Measurements from ENCODE around the gene ENPP6.

ENPP6 gene

DNA sequence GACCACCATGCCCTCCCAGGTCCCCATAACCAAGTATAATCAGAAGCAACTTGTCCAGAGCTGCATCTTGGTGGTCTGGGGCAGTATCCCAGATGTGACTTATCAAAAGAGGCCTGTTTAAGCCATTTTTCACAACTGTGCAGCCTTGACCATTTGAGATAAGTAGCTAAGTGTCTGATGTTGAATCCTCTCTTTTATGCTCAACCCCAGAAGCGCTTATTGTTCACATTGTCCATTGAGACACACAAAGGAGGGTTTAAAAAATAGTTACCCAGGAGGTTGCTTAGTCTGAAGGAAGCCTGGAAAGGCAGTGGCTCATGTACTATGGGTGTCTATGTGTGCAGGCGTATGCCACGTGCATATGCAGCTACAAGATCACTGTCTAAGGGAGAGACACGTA lies 27.0 kb downstream of the ENPP6 start:
- no peak for DNase-seq (ENCODE audit: low read depth)

DNA sequence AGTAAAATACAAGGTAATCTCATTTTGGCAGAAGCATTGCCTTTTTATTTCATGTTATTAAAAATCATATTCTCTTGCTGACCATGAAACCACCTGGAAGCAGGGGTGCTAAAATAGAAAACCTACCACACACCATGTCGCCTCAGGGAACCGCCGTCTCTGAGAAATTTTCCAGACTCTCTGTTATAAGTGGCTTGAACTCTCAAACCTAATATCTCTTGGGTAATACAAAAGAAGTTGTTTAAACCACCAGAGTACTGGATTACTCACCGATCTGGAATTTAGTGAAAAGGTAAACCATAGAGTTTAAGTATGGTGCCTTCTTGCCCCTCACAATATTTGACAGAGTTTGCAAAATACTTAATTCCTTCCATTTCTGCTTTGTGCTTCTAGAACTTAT lies 27.7 kb downstream of the ENPP6 start:
- no peak for DNase-seq (ENCODE audit: low read depth)

DNA sequence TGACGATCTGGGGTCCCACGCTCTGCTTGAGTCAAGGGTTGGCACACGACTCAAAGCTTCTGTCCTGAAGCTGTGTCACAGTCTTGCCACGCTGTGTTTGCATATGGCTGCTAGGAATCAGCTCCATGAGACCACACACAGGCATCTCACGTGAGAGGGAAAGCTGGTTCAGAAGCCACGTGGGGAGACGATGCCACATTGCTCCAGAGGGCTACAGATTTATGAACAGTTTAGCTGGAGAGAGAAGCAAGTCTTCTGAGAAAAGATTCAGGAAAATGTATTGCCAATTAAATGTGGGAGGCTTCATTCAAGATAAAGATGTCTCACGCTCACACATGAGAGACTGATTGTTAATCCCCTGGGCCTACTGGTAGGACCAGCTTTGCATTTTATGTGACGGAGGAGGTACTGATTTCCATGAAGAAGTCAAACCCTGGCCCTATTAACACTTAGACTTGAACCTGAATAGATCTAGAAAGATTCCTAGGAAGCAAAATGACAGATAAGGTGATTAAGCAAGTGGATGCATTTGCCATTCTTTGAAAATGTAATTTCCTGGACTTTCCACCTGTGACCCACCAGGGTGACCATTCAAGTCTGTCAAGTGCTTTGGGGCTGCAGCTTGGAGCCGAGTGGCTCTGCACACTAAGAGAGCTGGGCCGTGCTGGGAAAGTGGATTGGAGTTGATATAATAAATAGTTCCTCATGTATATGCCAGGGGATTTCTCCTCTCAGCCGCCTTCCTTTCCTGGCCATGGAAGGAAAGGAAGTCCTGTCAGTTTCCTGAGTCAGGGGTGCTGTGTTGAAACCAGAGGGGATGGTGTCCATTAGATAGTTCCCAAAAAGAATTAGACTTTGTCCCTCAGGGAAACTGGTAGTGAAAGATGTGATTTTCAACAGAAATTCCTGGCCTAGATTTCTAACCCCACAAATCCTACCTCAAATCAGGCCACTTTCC lies 29.0 kb downstream of the ENPP6 start:
- no peak for DNase-seq (ENCODE audit: low read depth)

DNA sequence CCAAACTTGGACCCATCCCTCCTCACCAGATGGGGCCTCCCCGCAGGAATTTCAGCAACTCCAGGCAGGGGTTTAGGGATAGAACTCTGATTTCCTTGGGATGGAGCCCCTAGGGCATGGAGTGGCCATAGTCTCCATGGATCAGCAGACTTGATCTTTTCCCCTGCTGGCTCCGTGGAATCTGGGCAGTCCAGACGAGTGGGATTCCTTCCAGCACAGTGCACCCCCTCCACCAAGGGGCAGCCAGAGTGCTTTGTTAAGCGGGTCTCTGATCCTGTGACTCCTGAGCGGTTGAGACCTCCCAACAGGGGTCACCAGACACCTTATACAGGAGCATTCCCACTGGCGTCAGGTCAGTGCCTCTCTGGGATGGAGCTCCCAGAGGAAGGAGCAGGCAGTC lies 40.4 kb downstream of the ENPP6 start:
- no peak for DNase-seq (ENCODE audit: low read depth)

DNA sequence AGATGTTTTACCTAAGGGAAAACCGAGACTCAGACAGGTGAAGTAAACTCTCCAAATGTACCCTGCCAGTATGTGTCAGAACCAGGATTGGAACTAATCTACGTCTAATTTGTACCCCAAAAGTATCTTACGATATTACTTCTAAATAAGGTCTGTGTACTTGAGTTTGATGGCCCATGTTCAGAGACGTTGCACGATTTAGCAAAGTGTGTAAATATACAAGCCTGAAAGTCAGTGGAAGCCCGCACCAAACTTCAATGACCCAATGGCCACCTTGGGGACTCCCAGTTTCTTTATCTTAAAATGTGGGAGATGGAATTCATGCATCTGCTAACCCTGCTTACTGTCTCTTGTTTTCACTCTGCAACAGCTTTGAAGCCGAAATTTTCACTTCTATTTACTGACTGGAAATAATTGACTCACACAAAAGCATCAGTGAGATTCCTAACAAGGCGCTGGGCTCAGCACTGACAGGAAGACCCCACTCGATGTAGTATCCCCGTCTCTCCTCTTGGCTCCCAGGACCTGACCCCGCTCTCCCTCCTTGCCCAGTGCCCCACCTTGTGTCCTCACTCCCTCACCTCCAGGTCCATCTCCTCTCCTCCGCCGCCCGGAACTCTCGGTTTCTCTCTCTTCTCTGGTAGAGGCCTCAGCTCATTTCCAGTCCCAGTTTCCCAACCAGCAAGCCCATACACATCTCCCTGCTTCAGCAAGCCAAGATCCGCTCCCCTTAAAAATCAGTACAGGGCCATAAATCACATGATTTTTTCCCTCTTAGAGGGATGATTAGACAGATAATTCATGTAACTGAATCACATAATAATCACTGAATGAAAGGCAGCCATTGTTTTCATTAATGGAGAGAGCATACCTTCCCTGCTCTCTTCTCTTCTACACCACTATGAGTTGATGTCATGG lies 42.8 kb downstream of the ENPP6 start:
- no peak for DNase-seq (ENCODE audit: low read depth)

DNA sequence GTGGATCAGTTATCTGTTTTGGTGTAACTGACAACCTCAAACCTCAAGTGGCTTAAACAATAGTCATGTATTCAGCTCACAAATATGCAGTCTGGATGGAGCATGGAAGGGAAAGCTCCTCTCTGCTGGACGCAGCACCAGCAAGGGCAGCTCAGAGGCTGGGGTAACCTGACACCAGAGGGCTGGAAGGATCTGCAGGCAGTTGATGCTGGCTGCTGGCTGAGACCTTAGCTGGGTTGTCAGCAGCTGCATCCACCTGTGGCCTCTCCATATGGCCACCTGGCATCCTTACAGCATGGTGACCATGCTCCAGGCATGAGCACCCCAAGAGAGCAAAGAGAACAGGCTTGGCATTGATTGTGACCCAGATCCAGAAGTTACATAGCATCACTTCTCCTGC lies 46.7 kb downstream of the ENPP6 start:
- peak; percentile 80 for DNase-seq (ENCODE audit: low read depth)

DNA sequence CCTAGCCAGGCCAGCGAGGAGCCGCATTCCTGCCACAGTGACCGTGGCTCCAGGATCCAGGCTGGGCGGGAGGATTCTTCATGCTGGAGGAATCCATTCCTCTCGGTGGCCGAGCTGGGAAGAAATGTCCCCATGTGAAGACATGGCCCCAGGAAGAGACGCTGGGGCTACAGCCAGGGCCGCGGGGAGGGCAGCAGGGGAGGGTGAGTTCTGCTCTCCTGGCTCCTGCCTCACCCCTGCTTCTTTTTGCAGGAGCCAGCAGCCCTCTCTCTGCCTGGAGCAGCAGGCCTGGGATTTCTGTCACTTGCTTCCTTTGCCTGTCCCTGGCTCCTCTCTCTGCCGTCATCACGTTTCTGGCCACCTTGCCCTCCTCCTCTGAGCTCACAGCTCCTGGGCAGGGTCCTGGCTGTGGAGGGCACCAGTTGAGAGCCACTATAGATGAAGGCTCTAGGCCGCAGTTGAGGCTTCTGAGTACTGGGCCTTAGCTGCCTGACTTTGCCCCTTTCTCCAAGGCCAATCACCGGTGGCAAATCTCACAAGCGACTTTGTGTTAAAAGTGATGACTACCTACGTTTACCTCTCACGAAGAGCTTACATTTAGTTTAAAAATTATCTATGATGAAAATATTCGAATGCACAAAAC lies 48.3 kb downstream of the ENPP6 start:
- no peak for DNase-seq (ENCODE audit: low read depth)

DNA sequence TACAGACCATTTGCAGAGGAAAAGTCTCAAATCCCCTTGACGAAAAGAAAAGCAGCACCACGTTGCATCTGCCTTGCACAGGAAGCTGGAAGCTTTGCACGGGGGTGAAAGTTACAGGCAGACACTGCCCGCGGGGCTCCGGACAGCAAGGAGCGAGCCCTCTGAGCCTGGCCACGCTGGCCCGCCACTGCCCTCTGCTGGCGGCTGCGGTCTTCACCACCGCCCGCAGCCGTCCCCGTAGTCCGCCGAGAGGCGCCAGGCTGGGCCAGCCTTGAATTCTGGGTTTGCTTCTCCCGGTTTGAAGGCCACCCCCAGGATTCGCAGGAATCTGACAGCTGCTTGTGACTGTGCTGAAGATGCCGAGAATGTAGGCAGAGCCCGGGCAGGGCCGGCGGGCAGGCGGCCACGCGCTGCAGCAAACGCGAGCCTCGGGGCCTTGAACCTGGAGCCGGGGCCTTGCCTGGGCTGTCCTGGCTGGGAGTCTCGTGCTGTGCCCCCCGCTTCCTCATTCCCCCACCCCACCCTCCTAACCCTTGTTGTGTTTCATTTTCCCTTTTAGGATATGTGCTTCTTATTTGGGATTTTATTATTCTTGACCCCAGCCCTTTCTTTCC lies 49.2 kb downstream of the ENPP6 start:
- peak; percentile 48 for DNase-seq (ENCODE audit: low read depth)

DNA sequence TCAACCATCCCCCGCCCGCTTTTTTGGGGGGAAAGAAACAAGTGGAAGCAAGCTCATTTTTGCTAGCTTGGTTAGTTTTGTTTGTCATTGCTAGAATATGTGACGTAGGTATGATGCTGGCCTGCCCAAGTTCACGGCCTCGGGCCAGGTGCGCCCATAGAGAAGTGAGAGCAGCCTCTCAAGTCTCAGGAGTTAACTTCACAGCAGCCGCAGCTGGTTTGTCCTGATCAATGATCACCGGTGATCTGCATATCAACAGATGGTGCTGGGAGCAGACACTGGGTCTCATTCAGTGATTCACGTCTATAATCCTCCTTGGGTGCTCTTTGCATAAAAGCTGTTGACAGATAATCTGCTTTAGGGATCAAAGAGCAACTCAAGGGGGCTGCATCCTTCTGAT lies 50.1 kb downstream of the ENPP6 start:
- no peak for DNase-seq (ENCODE audit: low read depth)

DNA sequence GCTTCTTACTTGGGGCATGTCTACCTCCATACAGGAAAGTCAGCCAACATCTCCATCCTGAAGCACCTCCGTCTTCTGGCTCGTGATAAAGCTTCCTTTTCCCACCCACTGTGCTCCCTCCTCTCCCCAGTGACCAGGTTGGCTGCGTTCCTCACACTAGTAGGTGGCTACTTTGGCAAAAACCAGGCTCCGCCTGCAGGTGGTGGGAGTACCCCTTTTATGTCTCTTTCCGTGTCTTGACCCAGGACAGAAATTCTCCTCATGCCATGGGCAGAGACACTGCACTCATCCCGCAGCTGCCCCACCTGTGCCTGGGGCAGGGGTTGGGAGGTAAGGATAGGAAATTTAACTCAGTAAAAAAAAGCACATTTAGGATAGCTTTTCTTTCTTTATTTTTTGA lies 50.9 kb downstream of the ENPP6 start:
- no peak for DNase-seq (ENCODE audit: low read depth)

DNA sequence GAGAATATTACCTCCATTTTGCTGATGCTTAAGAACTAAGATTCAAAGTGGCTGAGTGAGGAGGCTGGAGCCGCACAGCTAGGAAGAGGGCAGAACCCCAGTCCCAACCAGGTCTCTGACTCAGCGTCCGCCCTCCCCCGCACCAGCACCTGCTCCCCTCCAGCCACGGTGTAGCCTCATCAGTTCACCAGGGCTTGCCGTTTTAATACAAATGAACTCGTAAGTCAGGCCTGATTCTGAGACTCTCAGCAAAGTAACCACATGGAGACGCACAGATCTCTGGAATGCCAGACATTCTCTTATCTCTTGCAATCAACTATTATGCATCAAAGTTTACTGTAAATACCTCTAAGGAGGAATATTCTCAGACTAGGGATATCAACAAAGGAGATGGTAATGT lies 52.4 kb downstream of the ENPP6 start:
- peak; percentile 61 for DNase-seq (ENCODE audit: low read depth)

DNA sequence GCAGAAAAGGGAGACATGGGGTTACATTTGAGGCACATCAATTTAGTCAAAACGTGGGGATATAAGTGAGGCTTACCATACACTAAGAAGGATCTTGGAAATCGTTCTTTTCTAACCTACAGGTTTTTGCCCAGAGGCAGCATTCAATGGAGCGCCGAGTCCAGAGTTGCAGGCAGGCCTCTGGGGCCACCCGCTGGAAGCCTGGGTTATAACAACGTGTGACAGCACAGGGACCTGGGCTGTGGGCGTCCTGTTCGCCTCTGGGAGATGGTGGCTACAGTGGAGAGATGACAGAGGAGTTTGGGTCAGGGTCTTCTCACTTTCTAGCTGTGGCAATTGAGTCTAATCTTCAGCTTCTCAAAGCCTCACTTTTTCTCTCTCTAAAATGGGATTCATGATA lies 53.9 kb downstream of the ENPP6 start:
- peak; percentile 21 for DNase-seq (ENCODE audit: low read depth)

DNA sequence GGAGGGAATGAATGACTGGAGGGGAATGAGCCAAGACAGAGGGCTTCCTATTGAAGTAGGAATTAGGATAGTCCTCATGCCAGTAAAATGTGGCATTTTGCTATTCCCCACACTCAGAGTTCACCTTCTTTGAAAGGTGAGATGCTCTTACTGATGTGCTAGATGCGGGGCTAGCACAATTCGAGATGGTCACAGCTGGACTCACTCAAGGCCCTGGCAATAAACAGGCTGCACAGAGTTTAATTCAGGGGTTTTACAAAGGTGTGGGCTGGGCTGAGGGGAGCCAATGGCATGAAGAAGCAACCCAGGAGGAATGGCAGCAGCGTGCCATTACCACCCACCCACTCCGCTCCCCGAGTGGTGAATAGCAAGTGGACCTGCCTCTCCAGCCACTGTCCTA lies 55.1 kb downstream of the ENPP6 start:
- no peak for DNase-seq (ENCODE audit: low read depth)

DNA sequence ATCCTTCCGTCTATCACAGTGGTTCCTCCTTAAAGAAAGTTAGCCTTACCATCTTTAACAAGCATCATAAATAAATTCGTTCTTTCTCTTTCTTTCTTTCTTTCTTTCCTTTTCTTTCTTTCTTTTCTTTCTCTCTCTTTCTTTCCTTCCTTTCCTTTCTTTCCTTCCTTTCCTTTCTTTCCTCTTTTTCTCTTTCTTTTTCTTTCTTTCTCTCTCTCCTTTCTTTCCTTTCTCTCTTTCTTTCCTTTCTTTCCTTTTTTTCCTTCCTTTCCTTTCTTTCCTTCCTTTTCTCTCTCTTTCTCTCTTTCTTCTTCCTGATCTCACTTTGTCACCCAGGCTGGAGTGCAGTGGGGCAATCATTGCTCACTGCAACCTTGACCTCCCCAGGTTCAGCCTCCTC lies 60.4 kb downstream of the ENPP6 start:
- no peak for DNase-seq (ENCODE audit: low read depth)

DNA sequence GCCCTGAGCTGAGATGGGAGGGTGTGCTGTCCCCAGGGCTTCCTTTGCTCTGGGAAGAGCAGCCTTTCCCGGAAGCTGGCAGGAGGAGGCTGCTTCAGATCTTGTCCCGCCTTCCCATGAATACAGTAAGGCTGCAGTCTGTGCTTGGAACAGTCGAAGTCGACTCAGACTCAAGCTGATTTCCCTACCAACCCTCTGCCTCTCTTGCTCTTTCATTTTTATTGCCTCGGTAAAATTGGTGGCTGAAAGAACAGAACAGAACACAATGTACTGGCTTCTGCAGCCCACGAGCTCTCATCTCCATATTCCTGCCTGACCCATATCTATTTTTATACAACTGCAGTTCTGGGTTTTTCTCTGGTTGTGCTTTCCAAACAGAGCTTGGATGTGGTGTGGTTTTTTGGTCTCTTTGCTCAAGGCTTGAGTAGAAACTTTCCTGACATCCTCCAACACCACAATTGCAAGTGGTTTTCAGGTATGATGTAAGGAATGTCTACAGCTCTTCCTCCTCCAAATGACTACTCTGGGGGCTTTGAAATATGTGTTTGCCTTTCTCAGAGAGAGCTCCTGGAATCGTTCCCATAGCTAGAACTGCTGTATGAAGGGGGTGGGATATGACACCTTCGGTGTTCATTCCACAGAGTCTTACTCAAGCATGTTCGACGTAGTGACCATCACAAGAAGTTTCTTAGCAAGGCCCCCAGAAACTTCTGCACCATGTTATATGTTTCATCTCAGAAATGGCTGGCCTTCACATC lies 61.3 kb downstream of the ENPP6 start:
- no peak for DNase-seq (ENCODE audit: low read depth)

DNA sequence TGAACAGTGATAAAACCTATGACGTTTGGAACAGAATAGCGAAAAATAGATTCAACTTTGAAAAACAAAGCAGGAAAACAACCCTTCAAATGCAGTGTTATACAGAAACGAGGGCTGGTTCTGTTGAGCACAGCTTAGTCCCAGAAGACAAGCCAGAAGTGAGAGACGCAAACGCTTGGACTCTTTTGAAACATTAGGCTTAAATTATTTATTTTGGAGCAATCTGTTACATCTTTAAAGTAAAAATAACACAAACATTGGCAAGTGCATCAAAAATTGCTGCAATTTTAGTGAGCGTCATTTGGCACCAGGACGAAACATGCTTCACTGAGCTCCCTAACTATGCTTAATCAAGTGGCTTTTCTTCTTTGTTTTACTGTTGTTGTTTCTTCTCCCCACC lies 63.5 kb downstream of the ENPP6 start:
- no peak for DNase-seq (ENCODE audit: low read depth)

DNA sequence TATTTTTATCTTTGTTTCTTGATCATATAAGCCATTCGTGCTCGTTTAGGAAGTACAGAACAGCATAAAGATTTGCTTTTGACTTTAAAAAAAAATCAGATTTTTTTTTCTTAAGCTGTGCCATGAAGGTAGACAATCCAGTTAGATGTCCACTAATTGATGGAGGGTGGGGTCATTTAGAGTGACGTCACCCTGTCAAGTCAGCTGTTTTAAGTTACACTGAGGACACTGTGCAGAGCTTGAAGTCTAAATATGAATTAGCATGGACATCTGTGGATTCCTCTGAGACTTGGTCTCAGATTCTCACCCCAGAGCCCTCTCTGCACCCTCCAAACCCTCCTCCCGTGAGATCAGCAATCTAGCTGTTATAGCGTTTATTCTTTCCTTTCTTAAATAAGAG lies 63.9 kb downstream of the ENPP6 start:
- DNase-seq (ENCODE audit: low read depth) = no peak

DNA sequence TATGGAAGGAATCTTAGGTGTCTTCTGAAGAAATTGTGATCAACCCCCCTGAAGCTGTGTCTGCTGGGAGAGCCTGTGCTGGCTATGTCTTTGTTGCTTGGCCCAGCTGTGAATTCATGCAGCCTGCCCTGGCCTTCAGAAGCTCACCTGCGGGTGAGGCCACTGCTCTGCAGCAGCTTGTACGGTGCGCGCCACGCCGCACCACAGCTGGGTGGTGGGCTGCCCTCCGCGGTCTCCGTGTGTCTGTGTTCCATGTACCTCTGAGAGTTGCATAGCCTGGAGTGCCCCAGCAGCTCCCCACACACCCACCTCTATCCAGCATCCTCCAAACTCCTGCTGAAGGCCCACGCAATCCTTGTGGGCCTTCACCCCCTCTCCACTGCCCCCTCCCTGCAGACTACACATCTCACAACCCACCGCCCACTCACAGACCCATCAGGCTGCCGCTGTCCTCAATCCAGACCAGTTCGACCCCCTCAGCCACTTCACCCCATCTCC lies 65.6 kb downstream of the ENPP6 start:
- no peak for DNase-seq (ENCODE audit: low read depth)

DNA sequence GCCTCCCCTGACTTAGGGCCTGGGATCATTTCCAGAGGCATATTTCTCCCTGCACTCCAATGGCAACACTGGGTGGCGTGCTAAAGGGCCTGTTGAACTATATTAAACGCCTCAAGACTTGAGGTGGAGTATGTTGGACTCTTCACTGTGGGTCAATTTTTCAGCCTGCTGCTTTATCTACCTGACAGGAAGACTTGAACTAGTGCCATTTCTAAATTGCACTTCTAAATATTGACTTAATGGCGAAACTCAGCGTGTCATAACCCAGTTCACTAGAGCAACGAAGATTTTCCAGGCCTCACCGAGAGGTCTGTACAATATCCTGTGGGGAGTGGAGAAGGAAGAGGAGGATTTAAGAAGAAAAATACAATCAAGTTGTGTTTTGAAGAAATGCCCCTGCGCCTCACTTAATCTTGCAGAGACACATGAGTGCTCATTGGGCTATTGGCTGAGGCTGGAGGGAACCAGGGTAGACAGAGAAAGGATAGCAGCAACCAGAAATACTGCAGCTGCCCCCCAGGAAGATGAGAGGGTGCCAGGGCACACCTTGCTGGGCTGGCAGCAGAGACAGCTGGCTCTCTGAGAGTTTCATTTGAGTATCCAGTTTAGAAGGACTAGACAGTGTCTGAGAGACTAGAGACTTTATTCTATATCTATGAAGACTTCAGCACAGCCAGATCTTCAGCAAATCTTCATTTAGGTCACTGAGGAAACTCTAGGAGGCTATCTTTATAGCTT lies 67.4 kb downstream of the ENPP6 start:
- no peak for DNase-seq (ENCODE audit: low read depth)

Data from iris pigment epithelial cell (primary cell).